Suprapubic skin (tissue), 3 donors: Measurements from ENCODE around the gene UBTD1.

Experiments
- POLR2A ChIP-seq, 2 donors: fragments of 450-650 bp; IDR thresholded peaks; one replicate each; pipeline ENCODE4 v1.6.1; 2017; ENCODE audit warnings: antibody characterized with exemption in 2 of 2, mild to moderate bottlenecking in 2 of 2, moderate library complexity in 2 of 2
- TF ChIP-seq, protein P1 (sequence below), 2 donors: fragments of 200-600 bp in 1 of 2; fragments of 450-650 bp in 1 of 2; sonication (generic) in 1 of 2; IDR thresholded peaks; one replicate each; pipeline ENCODE4 v1.5.1; 2016 to 2019; ENCODE audit warnings: antibody characterized with exemption in 2 of 2, mild to moderate bottlenecking in 1 of 2, moderate library complexity in 1 of 2

DNA sequence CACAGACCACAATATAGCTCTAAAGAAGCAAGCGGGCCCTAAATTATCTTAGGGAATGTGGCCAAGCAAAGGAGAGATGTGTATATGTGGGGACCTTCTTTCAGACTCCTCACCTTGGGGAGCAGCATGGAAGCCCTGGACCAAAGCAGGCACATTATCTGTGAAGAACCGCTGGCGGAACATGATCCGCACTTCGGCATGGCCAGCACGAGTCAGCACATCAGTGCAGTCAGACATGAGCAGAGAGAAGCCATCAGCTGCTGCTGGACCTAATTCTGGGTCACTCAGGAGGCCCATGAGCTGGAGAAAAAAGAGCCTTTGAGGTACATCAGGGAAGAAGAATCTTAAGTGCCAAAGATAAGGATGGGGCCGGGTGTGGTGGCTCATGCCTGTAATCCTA lies 38.8 kb upstream of the UBTD1 start:
- TF ChIP-seq, protein P1, sequence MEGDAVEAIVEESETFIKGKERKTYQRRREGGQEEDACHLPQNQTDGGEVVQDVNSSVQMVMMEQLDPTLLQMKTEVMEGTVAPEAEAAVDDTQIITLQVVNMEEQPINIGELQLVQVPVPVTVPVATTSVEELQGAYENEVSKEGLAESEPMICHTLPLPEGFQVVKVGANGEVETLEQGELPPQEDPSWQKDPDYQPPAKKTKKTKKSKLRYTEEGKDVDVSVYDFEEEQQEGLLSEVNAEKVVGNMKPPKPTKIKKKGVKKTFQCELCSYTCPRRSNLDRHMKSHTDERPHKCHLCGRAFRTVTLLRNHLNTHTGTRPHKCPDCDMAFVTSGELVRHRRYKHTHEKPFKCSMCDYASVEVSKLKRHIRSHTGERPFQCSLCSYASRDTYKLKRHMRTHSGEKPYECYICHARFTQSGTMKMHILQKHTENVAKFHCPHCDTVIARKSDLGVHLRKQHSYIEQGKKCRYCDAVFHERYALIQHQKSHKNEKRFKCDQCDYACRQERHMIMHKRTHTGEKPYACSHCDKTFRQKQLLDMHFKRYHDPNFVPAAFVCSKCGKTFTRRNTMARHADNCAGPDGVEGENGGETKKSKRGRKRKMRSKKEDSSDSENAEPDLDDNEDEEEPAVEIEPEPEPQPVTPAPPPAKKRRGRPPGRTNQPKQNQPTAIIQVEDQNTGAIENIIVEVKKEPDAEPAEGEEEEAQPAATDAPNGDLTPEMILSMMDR (IDR thresholded peaks at IDR 0.05) = no peak
- no peak for TF ChIP-seq POLR2A (IDR thresholded peaks at IDR 0.05)
